WI38 (cell line): ENCODE results near the gene DUSP19.
"Not testable (repeated sequence)": the region's sequence is repeated elsewhere in the genome, so short reads cannot be mapped to it uniquely, and the experiment has no call there.

ENCODE experiments used
- H3K4me3 ChIP-seq: 2 replicates; pipeline ENCODE4 v1.5.1; 2011; ENCODE audit warnings: low read depth, mild to moderate bottlenecking, control low read depth, low read length
- CTCF ChIP-seq: IDR thresholded peaks from 2 replicates; pipeline ENCODE4 v1.5.1; 2012; ENCODE audit warnings: low read depth, mild to moderate bottlenecking, control low read depth, low read length

The DUSP19 gene

GRCh38 chr2:183035954-183036669 is 42.4 kb upstream of the DUSP19 start:
- no peak for TF ChIP-seq CTCF
- peak overlapping the region; percentile 89 for H3K4me3 ChIP-seq

GRCh38 chr2:183037074-183037552 is 41.4 kb upstream of the DUSP19 start:
- TF ChIP-seq CTCF, result no peak
- H3K4me3 ChIP-seq, result peak overlapping the region; percentile 89

- H3K4me3 ChIP-seq, result peak overlapping the region; percentile 89
Measured at GRCh38 chr2:183037553-183038340, 40.8 kb upstream of the DUSP19 start.

GRCh38 chr2:183038341-183039300 is 39.9 kb upstream of the DUSP19 start, which contains the start of gene NCKAP1:
TSS of gene NCKAP1 (minus strand) at chr2:183038457. CDS start at chr2:183038099, 358 bp downstream.
- TF ChIP-seq CTCF, result peak; percentile 54
- peak within 1 kb of the TSS; percentile 89 for H3K4me3 ChIP-seq

More at GRCh38 chr2:183037553-183038340, 40.8 kb upstream of the DUSP19 start:
- no peak for TF ChIP-seq CTCF

GRCh38 chr2:183040604-183041003 is 37.9 kb upstream of the DUSP19 start:
- H3K4me3 ChIP-seq, result no peak overlapping the region
- no peak for TF ChIP-seq CTCF

GRCh38 chr2:183043580-183043979 is 35.0 kb upstream of the DUSP19 start:
- H3K4me3 ChIP-seq, result not testable (repeated sequence)

GRCh38 chr2:183047486-183048125 is 30.9 kb upstream of the DUSP19 start:
- not testable (repeated sequence) for H3K4me3 ChIP-seq
